MCF 10A (cell line): ENCODE data around the gene ZNF669. TPM values are rescaled to one million over a fixed set of nuclear protein-coding genes. Genes with fewer than 3 reads are reported as not detected.

Experiments
- BruUV-seq: library from RNA; stranded (reverse); fragments of 400-500 nt; replicated peaks from 2 replicates; lab custom pipeline; 2021; lab: Mats Ljungman, UMichigan
- CTCF ChIA-PET: fragments of 300-600 bp; sonication (Branson Sonifier 250); formaldehyde crosslinking; extraction: SDS; loops from one replicate; lab custom pipeline; 2021; ENCODE audit warnings: antibody characterized with exemption, inconsistent platforms; lab: Yijun Ruan, JAX
- POLR2A ChIA-PET: fragments of 300-600, 350-650 bp; sonication (Branson Sonifier 250); formaldehyde crosslinking; extraction: SDS; loops from one replicate; lab custom pipeline; 2020; ENCODE audit warnings: antibody characterized with exemption, inconsistent platforms; lab: Yijun Ruan, JAX
- DNase-seq: peaks from one replicate; pipeline ENCODE4 v3.0.0-alpha.2; 2018; ENCODE audit not compliant: unreplicated experiment
- H3K27ac Mint-ChIP-seq: one replicate; pipeline ENCODE4 v1.8.0; 2022; ENCODE audit warnings: mild to moderate bottlenecking, low read depth, mixed read lengths; ENCODE audit not compliant: unreplicated experiment
- H3K27me3 Mint-ChIP-seq: one replicate; pipeline ENCODE4 v1.8.0; 2022; ENCODE audit warnings: mixed read lengths; ENCODE audit not compliant: insufficient read depth, unreplicated experiment
- H3K36me3 Mint-ChIP-seq: one replicate; pipeline ENCODE4 v1.8.0; 2022; ENCODE audit warnings: mild to moderate bottlenecking, moderate library complexity, mixed read lengths; ENCODE audit not compliant: insufficient read depth, unreplicated experiment
- H3K4me1 Mint-ChIP-seq: one replicate; pipeline ENCODE4 v1.8.0; 2022; ENCODE audit warnings: mixed read lengths; ENCODE audit not compliant: insufficient read depth, unreplicated experiment
- H3K4me3 Mint-ChIP-seq: one replicate; pipeline ENCODE4 v1.8.0; 2022; ENCODE audit warnings: mild to moderate bottlenecking, moderate library complexity, mixed read lengths; ENCODE audit not compliant: unreplicated experiment
- H3K9me3 Mint-ChIP-seq: one replicate; pipeline ENCODE4 v1.8.0; 2022; ENCODE audit warnings: mixed read lengths; ENCODE audit not compliant: unreplicated experiment
- intact Hi-C: fragments of 100-400 bp; cut with micrococcal nuclease; formaldehyde crosslinking; loops from 2 replicates; pipeline ENCODE4 v1.14.1; 2022
- total RNA-seq: library from RNA; stranded (reverse); gene quantifications from 2 replicates; pipeline ENCODE4 v1.2.3, GENCODE V29; 2022
- TF ChIP-seq, protein P1 (sequence below): fragments of 200-600 bp; IDR thresholded peaks from one replicate; pipeline ENCODE4 v1.8.0; 2022; ENCODE audit warnings: antibody characterized with exemption, mild to moderate bottlenecking; ENCODE audit not compliant: unreplicated experiment

The ZNF669 gene
- total RNA-seq, 1 experiment from 2014 or later, result 11.6 TPM

- peaks cover 13% of the 10 kb centered on the region for H3K4me1 Mint-ChIP-seq
- CTCF ChIA-PET, result no interaction called here
- no peaks in the 10 kb centered on the region for H3K36me3 Mint-ChIP-seq
- TF ChIP-seq, protein P1, sequence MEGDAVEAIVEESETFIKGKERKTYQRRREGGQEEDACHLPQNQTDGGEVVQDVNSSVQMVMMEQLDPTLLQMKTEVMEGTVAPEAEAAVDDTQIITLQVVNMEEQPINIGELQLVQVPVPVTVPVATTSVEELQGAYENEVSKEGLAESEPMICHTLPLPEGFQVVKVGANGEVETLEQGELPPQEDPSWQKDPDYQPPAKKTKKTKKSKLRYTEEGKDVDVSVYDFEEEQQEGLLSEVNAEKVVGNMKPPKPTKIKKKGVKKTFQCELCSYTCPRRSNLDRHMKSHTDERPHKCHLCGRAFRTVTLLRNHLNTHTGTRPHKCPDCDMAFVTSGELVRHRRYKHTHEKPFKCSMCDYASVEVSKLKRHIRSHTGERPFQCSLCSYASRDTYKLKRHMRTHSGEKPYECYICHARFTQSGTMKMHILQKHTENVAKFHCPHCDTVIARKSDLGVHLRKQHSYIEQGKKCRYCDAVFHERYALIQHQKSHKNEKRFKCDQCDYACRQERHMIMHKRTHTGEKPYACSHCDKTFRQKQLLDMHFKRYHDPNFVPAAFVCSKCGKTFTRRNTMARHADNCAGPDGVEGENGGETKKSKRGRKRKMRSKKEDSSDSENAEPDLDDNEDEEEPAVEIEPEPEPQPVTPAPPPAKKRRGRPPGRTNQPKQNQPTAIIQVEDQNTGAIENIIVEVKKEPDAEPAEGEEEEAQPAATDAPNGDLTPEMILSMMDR, result no peak
- no TSS peak for BruUV-seq
- peak overlapping the region; percentile 77 for H3K27ac Mint-ChIP-seq
- POLR2A ChIA-PET, result no interaction called here
- intact Hi-C loops, result no loop called here
- DNase-seq, result peak; percentile 74
- H3K27me3 Mint-ChIP-seq, result no peaks in the 10 kb centered on the region
- peak overlapping the region; percentile 44 for H3K4me3 Mint-ChIP-seq
- peaks cover 8% of the 10 kb centered on the region for H3K9me3 Mint-ChIP-seq
These were observed 8.9 kb upstream of the ZNF669 start for GRCh38 chr1:247113094-247113497.

DNA sequence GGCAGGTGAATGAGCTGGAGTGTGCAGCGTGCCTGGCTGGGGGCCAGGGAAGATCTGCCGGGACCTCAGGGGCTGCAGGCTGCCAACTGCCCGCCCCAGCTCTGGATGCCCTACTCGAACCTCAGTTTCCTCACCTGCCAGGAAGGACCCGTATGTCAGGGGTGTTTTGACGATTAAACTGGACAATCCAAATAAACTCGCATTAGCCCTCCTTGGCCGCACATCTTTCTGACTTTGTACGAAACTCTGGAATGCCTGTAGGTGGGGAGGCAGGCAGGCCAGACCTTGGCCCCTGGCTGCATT lies 8.3 kb upstream of the ZNF669 start:
- DNase-seq, result no peak
- TF ChIP-seq, protein P1, result no peak
- ChIA-PET CTCF (interaction anchor here (0.6 kb wide), 1 partner anchor 98 kb away, joined by 5 read pairs; no protein-coding TSS in a partner anchor), POLR2A (no interaction called here)
- Mint-ChIP-seq H3K27ac (no peak overlapping the region), H3K27me3 (no peaks in the 10 kb centered on the region), H3K36me3 (no peaks in the 10 kb centered on the region), H3K4me3 (peak overlapping the region; percentile 44), H3K9me3 (peaks cover 15% of the 10 kb centered on the region), H3K4me1 (peaks cover 13% of the 10 kb centered on the region)
- intact Hi-C loops, result no loop called here
- BruUV-seq, result no TSS peak

DNA sequence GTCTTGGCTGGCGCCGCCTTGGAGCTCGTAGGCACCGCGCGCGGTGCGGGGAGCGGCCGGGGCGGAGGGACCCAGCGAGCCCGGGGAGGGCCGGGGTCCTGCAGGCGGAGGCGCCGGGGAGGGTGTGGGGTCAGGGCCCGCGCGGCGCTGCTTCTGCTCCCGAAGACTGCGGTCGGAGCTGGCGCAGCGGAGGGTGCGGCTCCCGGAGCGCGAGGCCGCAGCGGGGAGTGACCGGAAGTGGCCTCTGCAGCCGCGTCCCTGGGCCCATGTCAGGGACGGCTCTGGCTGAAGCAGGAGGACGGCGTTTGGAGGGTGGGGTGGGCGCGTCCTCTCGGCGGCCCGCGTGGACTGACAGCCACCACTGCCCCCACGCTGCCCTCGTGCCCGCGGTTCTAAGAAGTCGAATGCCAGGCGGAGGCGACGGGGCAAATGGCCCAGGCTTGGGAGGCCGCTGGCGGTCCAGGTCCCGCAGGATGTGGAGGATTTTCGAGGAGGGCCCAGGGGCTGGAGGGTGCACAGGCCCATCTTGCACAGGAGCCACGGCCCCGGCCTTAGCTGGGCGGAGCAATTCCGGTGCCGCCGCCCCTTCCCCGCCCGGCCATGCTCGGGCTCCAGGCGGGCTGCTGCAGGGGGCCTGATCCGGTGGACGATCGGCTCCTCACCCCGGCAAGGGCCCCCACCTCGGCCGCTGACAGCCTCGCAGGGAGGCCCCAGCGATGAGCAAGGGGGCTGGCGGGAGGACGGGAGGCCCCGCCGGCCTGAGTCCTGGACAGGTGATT lies 7.7 kb upstream of the ZNF669 start:
- CTCF ChIA-PET, result interaction anchor here (0.6 kb wide), 2 partner anchors 98 to 110 kb away, joined by 3 to 5 read pairs; no protein-coding TSS in a partner anchor
- BruUV-seq, result no TSS peak
- H3K4me3 Mint-ChIP-seq, result peak overlapping the region; percentile 39
- no peaks in the 10 kb centered on the region for H3K36me3 Mint-ChIP-seq
- TF ChIP-seq, protein P1, result no peak
- H3K27ac Mint-ChIP-seq, result no peak overlapping the region
- DNase-seq, result no peak
- H3K27me3 Mint-ChIP-seq, result no peaks in the 10 kb centered on the region
- intact Hi-C loops, result no loop called here
- H3K4me1 Mint-ChIP-seq, result peaks cover 13% of the 10 kb centered on the region
- H3K9me3 Mint-ChIP-seq, result peaks cover 18% of the 10 kb centered on the region
- POLR2A ChIA-PET, result interaction anchor here (0.8 kb wide), 1 partner anchor 98 kb away, joined by 3 read pairs; no protein-coding TSS in a partner anchor

GRCh38 chr1:247111259-247111699 lies 7.1 kb upstream of the ZNF669 start:
- intact Hi-C loops, result no loop called here
- no TSS peak for BruUV-seq
- peaks cover 19% of the 10 kb centered on the region for H3K9me3 Mint-ChIP-seq
- peaks cover 13% of the 10 kb centered on the region for H3K4me1 Mint-ChIP-seq
- CTCF ChIA-PET, result interaction anchor here (0.6 kb wide), 1 partner anchor 111 kb away, joined by 3 read pairs; no protein-coding TSS in a partner anchor
- TF ChIP-seq, protein P1, result no peak
- no peaks in the 10 kb centered on the region for H3K36me3 Mint-ChIP-seq
- H3K4me3 Mint-ChIP-seq, result peak overlapping the region; percentile 66
- POLR2A ChIA-PET, result interaction anchor here (0.8 kb wide), 1 partner anchor 99 kb away, joined by 3 read pairs; no protein-coding TSS in a partner anchor
- DNase-seq, result no peak
- H3K27ac Mint-ChIP-seq, result no peak overlapping the region
- H3K27me3 Mint-ChIP-seq, result no peaks in the 10 kb centered on the region
